ENCODE results near the gene IL26.

GRCh38 chr12:68210875-68211274 lies 14.7 kb downstream of the IL26 start:
- TF ChIP-seq, protein P1, sequence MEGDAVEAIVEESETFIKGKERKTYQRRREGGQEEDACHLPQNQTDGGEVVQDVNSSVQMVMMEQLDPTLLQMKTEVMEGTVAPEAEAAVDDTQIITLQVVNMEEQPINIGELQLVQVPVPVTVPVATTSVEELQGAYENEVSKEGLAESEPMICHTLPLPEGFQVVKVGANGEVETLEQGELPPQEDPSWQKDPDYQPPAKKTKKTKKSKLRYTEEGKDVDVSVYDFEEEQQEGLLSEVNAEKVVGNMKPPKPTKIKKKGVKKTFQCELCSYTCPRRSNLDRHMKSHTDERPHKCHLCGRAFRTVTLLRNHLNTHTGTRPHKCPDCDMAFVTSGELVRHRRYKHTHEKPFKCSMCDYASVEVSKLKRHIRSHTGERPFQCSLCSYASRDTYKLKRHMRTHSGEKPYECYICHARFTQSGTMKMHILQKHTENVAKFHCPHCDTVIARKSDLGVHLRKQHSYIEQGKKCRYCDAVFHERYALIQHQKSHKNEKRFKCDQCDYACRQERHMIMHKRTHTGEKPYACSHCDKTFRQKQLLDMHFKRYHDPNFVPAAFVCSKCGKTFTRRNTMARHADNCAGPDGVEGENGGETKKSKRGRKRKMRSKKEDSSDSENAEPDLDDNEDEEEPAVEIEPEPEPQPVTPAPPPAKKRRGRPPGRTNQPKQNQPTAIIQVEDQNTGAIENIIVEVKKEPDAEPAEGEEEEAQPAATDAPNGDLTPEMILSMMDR (IDR thresholded peaks at IDR 0.05; ENCODE audit: insufficient read depth, low read length), result no peak
- no peak for TF ChIP-seq POLR2AphosphoS5 (IDR thresholded peaks at IDR 0.05; ENCODE audit: low read depth)
- TF ChIP-seq, protein P2, sequence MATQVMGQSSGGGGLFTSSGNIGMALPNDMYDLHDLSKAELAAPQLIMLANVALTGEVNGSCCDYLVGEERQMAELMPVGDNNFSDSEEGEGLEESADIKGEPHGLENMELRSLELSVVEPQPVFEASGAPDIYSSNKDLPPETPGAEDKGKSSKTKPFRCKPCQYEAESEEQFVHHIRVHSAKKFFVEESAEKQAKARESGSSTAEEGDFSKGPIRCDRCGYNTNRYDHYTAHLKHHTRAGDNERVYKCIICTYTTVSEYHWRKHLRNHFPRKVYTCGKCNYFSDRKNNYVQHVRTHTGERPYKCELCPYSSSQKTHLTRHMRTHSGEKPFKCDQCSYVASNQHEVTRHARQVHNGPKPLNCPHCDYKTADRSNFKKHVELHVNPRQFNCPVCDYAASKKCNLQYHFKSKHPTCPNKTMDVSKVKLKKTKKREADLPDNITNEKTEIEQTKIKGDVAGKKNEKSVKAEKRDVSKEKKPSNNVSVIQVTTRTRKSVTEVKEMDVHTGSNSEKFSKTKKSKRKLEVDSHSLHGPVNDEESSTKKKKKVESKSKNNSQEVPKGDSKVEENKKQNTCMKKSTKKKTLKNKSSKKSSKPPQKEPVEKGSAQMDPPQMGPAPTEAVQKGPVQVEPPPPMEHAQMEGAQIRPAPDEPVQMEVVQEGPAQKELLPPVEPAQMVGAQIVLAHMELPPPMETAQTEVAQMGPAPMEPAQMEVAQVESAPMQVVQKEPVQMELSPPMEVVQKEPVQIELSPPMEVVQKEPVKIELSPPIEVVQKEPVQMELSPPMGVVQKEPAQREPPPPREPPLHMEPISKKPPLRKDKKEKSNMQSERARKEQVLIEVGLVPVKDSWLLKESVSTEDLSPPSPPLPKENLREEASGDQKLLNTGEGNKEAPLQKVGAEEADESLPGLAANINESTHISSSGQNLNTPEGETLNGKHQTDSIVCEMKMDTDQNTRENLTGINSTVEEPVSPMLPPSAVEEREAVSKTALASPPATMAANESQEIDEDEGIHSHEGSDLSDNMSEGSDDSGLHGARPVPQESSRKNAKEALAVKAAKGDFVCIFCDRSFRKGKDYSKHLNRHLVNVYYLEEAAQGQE (IDR thresholded peaks at IDR 0.05; ENCODE audit: insufficient replicate concordance, low read depth), result no peak

Measured in HL-60 (cell line).